Tibial artery (tissue), 4 donors: ENCODE results near the gene UBXN10.

ENCODE experiments used
- DNase-seq, 2 donors: peaks; one replicate each; pipeline ENCODE4 v3.0.0-alpha.2; 2019
- H3K27ac ChIP-seq, 2 donors: fragments of 200-600 bp; sonication (generic) in 1 of 2; 1 replicate in 1 of 2; 2 replicates in 1 of 2; pipeline ENCODE4 v1.5.1; 2018 to 2019; ENCODE audit warnings: mild to moderate bottlenecking in 1 of 2
- H3K27me3 ChIP-seq, 2 donors: fragments of 200-600 bp; sonication (generic) in 1 of 2; one replicate each; pipeline versions ENCODE4 v1.5.1 to v1.6.0; 2016 to 2019
- H3K36me3 ChIP-seq, 3 donors: fragments of 200-600 bp; sonication (generic) in 2 of 3; one replicate each; pipeline ENCODE4 v1.5.1; 2016 to 2019; ENCODE audit warnings: mild to moderate bottlenecking in 2 of 3
- H3K4me1 ChIP-seq, 4 donors: fragments of 200-600 bp; sonication (generic) in 2 of 4; 1 replicate in 3 of 4; 2 replicates in 1 of 4; pipeline ENCODE4 v1.5.1; 2016 to 2019
- H3K4me3 ChIP-seq, 2 donors: fragments of 200-600 bp; sonication (generic) in 1 of 2; 1 replicate in 1 of 2; 2 replicates in 1 of 2; pipeline ENCODE4 v1.5.1; 2018 to 2019; ENCODE audit warnings: mild to moderate bottlenecking in 2 of 2
- H3K9me3 ChIP-seq, 3 donors: fragments of 200-600 bp; sonication (generic) in 1 of 3; one replicate each; pipeline ENCODE4 v1.5.1; 2016 to 2019
- intact Hi-C: fragments of 100-400 bp; cut with DNase I; formaldehyde crosslinking; loops from one replicate; pipeline ENCODE4 v1.15.0; 2023; ENCODE audit warnings: low total_unique reads
- TF ChIP-seq, protein P1 (sequence below), 2 experiments: fragments of 200-600 bp in 1 of 2; fragments of 450-650 bp in 1 of 2; IDR thresholded peaks; one replicate each; pipeline ENCODE4 v1.5.1; 2017 to 2019; ENCODE audit warnings: antibody characterized with exemption in 2 of 2, mild to moderate bottlenecking in 1 of 2, moderate library complexity in 1 of 2

The UBXN10 gene

DNA sequence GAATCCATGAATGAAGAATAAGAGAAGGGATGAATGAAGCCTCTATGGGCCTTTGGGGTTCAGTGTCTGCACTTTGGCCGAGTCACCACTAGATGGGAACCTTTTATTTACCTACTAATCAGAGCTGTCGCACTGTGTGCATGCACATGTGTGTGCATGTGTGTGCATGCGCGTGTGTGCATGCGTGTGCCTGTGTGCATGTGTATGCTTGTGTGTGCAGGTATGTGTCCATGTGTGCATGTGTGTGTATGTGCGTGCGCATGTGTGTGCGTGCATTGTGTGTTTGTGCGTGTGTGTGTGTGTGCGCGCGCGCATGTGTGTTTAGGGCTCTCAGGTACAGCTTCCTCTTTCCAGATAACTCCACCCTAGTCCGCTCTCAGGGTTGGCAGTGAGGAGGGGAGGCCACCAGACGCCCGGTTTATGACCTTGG lies 20.4 kb upstream of the UBXN10 start:
- Histone ChIP-seq H3K27me3 (peaks cover 0 to 59% of the 10 kb centered on the region in 2 donors), H3K4me1 (no peaks in the 10 kb centered on the region), H3K36me3 (no peaks in the 10 kb centered on the region), H3K27ac (no peak overlapping the region), H3K9me3 (peaks cover 0 to 22% (median 12%) of the 10 kb centered on the region in 3 donors), H3K4me3 (no peak overlapping the region)
- no peak for DNase-seq
- TF ChIP-seq, protein P1, sequence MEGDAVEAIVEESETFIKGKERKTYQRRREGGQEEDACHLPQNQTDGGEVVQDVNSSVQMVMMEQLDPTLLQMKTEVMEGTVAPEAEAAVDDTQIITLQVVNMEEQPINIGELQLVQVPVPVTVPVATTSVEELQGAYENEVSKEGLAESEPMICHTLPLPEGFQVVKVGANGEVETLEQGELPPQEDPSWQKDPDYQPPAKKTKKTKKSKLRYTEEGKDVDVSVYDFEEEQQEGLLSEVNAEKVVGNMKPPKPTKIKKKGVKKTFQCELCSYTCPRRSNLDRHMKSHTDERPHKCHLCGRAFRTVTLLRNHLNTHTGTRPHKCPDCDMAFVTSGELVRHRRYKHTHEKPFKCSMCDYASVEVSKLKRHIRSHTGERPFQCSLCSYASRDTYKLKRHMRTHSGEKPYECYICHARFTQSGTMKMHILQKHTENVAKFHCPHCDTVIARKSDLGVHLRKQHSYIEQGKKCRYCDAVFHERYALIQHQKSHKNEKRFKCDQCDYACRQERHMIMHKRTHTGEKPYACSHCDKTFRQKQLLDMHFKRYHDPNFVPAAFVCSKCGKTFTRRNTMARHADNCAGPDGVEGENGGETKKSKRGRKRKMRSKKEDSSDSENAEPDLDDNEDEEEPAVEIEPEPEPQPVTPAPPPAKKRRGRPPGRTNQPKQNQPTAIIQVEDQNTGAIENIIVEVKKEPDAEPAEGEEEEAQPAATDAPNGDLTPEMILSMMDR (IDR thresholded peaks at IDR 0.05), result no peak
- intact Hi-C loops, result no loop called here

DNA sequence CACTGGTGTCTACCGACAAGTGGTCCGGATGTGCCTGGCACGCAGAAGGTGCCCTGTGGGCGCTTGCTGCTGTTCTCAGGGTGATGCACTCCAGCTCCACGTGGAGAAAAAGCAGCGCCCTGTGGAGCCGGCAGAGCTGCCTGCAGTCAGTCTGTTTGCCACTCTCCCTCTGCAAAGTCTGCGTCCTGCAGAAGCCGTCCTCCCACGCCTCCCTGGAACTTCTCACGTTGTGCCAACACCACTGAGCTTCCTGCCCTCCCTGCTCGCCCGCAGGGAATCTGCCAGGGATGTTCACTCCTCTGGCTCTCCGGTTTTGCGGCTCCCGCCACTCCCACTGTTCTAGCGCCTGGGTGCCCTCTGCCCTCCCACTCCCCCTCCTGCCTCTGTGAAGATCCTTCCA lies 19.8 kb upstream of the UBXN10 start:
- H3K27ac ChIP-seq, result no peak overlapping the region
- H3K27me3 ChIP-seq, result peaks cover 0 to 61% of the 10 kb centered on the region in 2 donors
- intact Hi-C loops, result no loop called here
- TF ChIP-seq, protein P1 (IDR thresholded peaks at IDR 0.05), result no peak
- H3K4me3 ChIP-seq, result no peak overlapping the region
- no peaks in the 10 kb centered on the region for H3K4me1 ChIP-seq
- DNase-seq, result no peak
- H3K36me3 ChIP-seq, result no peaks in the 10 kb centered on the region
- H3K9me3 ChIP-seq, result peaks cover 0 to 17% (median 7%) of the 10 kb centered on the region in 3 donors

DNA sequence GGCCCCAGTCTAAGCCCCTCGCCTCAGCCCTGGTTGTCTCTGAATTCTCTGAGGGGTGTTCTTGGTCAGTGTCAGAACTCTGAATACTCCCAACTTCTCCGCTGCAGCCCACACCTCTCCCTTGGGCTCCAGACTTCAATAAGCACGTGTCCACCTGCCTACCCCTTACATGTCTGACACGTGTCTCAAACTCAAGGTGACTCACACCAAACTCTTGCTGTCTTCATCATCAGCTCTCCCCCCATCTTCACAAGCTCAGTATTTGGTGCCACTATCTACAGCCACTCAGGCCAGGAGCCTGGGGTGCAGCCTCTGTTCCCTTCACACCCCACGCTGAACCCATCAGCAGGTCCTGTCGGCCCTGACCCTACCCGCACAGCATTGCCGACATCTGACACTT lies 18.8 kb upstream of the UBXN10 start:
- Histone ChIP-seq H3K4me3 (no peak overlapping the region), H3K36me3 (no peaks in the 10 kb centered on the region), H3K27me3 (peaks cover 0 to 61% of the 10 kb centered on the region in 2 donors), H3K4me1 (no peaks in the 10 kb centered on the region), H3K27ac (no peak overlapping the region), H3K9me3 (peaks cover 0 to 6% (median 5%) of the 10 kb centered on the region in 3 donors)
- intact Hi-C loops, result no loop called here
- TF ChIP-seq, protein P1 (IDR thresholded peaks at IDR 0.05), result no peak
- no peak for DNase-seq

DNA sequence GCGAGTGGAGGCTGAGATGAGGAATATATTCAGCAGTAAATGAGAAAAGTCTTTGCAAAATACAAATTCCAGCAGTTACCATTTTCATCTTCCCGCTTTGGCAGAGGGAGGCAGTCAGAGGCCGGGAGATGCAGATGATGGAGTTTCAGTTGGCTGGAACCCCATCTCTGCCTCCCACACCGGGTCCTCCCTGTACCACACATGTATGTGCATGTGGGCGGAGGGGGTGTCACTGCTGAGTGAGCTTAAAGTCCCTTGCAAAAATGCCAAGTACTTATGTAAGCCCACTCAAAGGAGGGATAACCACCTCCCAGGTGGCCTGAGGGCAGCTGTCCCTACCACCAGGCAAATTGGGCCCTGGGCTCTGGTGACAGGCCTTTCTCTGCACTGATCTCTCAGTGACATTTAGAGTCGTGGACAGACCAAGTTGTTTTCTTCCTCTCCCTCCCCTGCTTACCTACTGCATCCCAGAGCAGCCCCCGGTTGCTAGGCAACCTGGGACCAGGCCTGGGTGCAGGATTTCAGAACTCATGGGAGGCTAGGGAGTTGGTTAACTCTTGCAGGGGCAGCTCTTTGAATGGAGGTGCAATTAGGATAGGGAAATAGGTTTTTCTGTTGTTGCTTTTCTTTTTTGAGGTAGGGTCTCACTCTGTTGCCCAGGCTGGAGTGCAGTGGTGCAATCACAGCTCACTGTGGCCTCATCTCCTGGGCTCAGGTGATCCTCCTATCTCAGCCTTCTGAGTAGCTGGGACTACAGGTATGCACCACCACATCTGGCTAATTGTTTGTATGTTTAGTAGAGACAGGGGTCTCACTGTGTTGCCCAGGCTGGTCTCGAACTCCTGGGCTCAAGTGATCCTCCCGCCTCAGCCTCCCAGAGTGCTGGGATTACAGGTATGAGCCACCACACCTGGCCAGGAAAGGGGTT lies 17.1 kb upstream of the UBXN10 start:
- TF ChIP-seq, protein P1 (IDR thresholded peaks at IDR 0.05), result no peak
- H3K27ac ChIP-seq, result no peak overlapping the region
- H3K4me3 ChIP-seq, result no peak overlapping the region
- H3K36me3 ChIP-seq, result no peaks in the 10 kb centered on the region
- no peaks in the 10 kb centered on the region for H3K4me1 ChIP-seq
- no peaks in the 10 kb centered on the region for H3K9me3 ChIP-seq
- intact Hi-C loops, result no loop called here
- DNase-seq, result no peak
- H3K27me3 ChIP-seq, result peaks cover 0 to 65% of the 10 kb centered on the region in 2 donors

DNA sequence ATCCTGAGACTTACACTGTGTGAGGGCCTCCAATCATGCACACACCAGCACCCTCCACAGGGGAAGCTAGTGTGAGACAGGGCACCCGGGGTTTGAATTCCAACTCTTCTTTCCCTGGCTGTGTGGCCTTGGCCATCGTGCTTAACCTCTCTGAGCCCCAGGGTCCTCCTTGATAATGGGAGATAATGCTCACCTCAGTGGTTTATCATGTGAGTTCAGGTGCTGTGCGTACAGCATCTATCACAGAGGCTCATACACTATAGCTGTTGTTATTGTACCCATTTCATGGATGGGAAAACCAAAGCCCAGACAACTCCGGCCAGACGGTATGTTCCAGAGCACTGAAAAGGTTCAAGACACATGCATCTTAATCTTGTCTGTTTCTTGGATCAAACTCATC lies 16.0 kb upstream of the UBXN10 start:
- Histone ChIP-seq H3K4me3 (no peak overlapping the region), H3K9me3 (no peaks in the 10 kb centered on the region), H3K27ac (no peak overlapping the region), H3K4me1 (no peaks in the 10 kb centered on the region), H3K27me3 (peaks cover 0 to 54% of the 10 kb centered on the region in 2 donors), H3K36me3 (no peaks in the 10 kb centered on the region)
- TF ChIP-seq, protein P1 (IDR thresholded peaks at IDR 0.05), result no peak
- DNase-seq, result no peak
- intact Hi-C loops, result no loop called here
